ENCODE data around the gene ZFHX2. TPM values are rescaled to one million over a fixed set of nuclear protein-coding genes. Genes with fewer than 3 reads are reported as not detected.

ZFHX2 gene
- total and polyA plus RNA-seq, 2 of the 13 experiments (the other 11 are each of a cell fraction or from before 2014, with no cell fraction given): 0.17 to 0.44 TPM

- TF ChIP-seq, protein P1, sequence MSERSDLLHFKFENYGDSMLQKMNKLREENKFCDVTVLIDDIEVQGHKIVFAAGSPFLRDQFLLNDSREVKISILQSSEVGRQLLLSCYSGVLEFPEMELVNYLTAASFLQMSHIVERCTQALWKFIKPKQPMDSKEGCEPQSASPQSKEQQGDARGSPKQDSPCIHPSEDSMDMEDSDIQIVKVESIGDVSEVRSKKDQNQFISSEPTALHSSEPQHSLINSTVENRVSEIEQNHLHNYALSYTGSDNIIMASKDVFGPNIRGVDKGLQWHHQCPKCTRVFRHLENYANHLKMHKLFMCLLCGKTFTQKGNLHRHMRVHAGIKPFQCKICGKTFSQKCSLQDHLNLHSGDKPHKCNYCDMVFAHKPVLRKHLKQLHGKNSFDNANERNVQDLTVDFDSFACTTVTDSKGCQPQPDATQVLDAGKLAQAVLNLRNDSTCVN (CRISPR knock-in tag; IDR thresholded peaks at IDR 0.05; ENCODE audit: borderline replicate concordance): no peak
- no peak for TF ChIP-seq AKAP8 (CRISPR knock-in tag; IDR thresholded peaks at IDR 0.05)
- TF ChIP-seq MLXIP (CRISPR knock-in tag; IDR thresholded peaks at IDR 0.05; ENCODE audit: borderline replicate concordance): peak; percentile 23; the same call in 1 of the 2 replicates
- TF ChIP-seq ZKSCAN8 (CRISPR knock-in tag; IDR thresholded peaks at IDR 0.05; ENCODE audit: borderline replicate concordance): no peak; the same call in 1 of the 2 replicates
- 0 out of 2 replicates have a peak, but pooled peaks have one; percentile 7 for TF ChIP-seq HNF1B (CRISPR knock-in tag; IDR thresholded peaks at IDR 0.05)
- 0 out of 2 replicates have a peak, but pooled peaks have one; percentile 12 for TF ChIP-seq ZNF629 (CRISPR knock-in tag; conservative IDR thresholded peaks at IDR 0.05)
- no peak; the same call in 1 of the 2 replicates for TF ChIP-seq MIXL1 (CRISPR knock-in tag; IDR thresholded peaks at IDR 0.05)
- no peak for TF ChIP-seq ZNF33B (CRISPR knock-in tag; IDR thresholded peaks at IDR 0.05)
Measured at GRCh38 chr14:23582906-23583760, 31.6 kb upstream of the ZFHX2 start (continued).

Measured in HepG2 (cell line).